Renal cortex interstitium (tissue), 3 donors: ENCODE measurements around the gene HEXB. TPM values are rescaled to one million over a fixed set of nuclear protein-coding genes. Genes with fewer than 3 reads are reported as not detected.

ENCODE experiments used
- polyA plus RNA-seq, 3 donors: library from polyadenylated mRNA; unstranded; fragments of 120-200 nt; gene quantifications; one replicate each; pipeline ENCODE4 v1.2.1, GENCODE V29; 2013; ENCODE audit not compliant: insufficient read length in 3 of 3

HEXB gene
- polyA plus RNA-seq, 3 donors = 114 to 172 (median 145) TPM

Other genes starting within 250 kb of the HEXB start
- gene ENC1, start 44.5 kb upstream of the HEXB start, polyA plus RNA-seq = 10 to 100 TPM; 67.1 to 77.4 (median 74.5) TPM
- 10 to 100 TPM; 47.9 to 56.8 (median 51.0) TPM for gene GFM2, start 81.9 kb downstream of the HEXB start, polyA plus RNA-seq
- 100 to 1,000 TPM; 214 to 275 (median 228) TPM for gene NSA2, start 82.0 kb downstream of the HEXB start, polyA plus RNA-seq
- gene FAM169A, start 181.2 kb downstream of the HEXB start, polyA plus RNA-seq = 10 to 100 TPM; 17.5 to 19.5 (median 18.1) TPM